GM21576 (cell line): ENCODE results near the gene OPCML.

Experiments
- ATAC-seq: cut with Tn5 transposase; IDR thresholded peaks from one replicate; pipeline ENCODE4 v1.9.1; 2021; ENCODE audit warnings: mild to moderate bottlenecking, moderate library complexity; ENCODE audit not compliant: unreplicated experiment

The OPCML gene

DNA sequence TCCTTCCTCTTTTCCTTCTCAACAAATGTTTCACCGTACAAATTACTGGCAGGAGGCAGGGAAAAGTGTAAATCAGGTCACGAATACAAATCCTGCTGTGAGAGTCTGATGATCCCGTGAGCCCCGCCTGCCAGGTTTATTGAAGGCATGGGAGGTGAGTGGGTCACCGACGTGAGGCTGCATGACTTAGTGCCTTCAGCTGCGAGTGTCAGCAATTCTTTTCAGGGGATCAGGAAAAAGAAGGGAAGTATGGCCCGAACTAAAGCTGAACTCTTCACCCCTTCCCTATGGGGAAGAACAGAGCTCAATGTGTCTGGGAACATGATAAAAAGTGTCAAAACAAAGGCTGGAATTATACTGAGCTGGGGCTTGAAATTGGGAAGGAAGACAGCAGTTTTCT is 166.2 kb downstream of the OPCML start:
- ATAC-seq: no peak

DNA sequence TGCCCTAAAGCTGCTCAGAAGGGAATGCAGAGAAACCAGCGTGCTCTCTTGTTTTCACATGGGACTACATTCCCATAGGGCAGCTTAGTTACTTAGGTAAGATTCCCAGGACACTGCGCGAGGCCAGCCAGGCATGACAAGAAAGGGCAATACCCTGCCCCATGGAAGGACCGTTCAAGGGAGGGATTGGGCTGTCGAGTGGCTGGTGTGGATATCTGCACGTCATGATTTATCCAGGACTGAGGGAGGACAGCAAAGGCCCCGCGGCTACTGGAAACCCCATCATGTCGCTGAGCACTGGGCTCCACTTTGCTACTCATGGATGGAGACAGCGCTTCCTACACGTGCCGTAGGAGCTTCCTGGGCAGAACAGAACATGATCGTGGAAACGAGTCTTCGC is 169.4 kb downstream of the OPCML start:
- no peak for ATAC-seq

- no peak for ATAC-seq
These were observed 170.1 kb downstream of the OPCML start for GRCh38 chr11:133362156-133362555.

DNA sequence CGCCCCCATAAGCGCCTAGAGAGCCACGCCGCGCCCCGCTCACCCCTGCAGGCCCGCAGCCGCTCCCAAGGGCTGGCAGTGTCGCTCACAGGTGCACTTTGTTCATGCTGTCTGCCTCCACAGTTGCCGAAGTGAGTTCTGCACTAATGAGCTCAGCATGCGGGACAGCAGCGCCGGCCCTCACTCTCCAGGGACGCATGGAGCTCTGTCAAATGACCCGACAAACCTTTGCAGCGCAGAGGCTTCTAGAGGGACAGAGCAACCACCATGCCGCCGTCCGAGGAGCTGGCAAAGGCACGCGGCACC is 170.7 kb downstream of the OPCML start:
- no peak for ATAC-seq

GRCh38 chr11:133360860-133361688 is 171.2 kb downstream of the OPCML start:
- ATAC-seq: no peak

DNA sequence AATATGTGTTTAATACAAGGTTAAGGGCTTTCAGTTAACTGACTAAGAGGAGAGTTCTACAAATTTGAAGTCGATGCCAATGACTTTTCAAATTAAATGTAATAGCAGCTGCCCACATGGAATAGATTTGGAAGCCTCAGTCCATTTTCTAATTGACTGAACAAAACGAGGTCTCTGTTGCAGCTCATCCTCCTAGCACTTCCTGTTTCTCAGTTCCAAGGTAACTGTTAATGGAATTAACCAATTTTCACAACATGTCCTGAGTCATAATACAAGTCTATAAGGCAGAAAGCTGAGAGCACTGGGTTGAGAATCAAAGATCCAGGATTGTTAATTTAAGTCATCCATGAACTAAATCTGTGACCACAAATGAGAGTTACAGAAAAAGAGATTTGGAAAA is 177.2 kb downstream of the OPCML start:
- ATAC-seq: no peak

GRCh38 chr11:133354069-133354468 is 178.2 kb downstream of the OPCML start:
- ATAC-seq: no peak

DNA sequence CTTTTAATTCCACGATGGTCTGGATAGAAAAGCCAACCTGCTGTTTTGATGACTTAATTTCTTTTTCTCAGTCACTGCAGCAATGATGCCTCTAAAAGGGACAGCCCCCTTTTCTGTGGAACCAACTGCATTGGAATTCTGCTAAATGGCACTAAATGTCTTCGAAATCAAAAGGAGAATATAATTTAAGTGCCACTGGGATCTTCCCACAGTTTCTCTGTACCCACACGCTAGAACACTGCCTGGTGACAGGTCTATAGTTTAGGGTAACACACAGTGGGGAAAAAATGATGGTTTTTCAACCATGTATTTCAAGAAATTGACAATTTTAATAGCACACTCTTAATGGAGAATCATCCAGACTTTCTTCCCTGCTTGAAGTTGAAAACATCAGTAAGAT is 182.3 kb downstream of the OPCML start:
- ATAC-seq: no peak

DNA sequence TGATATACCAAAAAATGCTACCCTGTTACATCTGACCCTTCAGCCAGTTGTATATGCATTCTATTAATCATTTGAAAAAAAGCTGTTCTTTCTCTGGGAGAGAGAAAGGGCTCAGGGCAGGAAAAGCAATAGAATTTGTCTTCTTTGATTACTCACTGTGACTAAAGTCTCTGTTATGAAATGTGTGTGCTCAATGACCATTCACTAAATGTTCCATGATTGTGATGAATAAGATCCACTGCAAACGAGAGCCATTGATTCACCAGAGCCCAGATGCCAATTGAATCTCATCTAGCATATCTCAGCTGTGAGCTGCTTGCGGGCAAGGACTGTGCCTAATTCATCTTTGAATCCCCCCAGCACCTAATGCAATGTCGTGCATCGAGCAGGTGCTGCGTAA is 184.3 kb downstream of the OPCML start:
- no peak for ATAC-seq

DNA sequence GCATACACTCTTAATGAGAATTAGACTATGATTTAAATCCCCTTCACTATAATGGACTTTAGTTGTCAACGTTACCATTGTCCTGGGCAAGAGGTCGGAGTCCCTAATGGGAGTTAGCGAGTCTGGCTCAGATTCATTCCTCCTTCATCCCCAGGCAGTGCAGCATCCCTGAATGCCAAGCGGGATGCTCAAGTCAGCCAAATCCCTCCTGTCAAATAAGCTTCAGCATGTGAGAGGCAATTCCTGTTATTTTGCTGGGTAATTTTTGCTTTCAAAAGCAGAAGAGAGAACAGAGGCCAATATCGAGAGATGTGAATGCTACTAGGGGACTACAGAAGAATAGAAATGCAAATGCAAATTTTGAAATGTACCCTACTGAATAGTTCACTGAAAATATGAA is 186.2 kb downstream of the OPCML start:
- no peak for ATAC-seq

DNA sequence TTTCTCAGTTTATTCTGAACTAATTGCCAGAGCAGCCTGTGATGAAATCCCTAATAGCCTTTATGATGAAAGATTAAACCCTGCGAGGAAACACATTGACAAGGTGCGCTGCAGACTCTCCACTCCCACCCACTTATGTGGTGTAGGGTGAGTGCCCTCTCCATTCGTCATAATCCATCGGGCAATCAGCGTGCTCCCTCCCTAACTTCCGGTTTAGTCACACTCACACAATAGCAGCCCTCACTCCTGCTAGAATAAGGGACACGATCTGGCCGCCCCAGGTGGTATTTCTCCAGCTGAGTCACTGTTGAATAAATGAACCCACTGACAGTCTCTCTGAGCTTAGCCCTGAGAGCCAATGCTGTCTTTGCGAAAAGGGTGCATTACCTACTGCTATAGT is 188.3 kb downstream of the OPCML start:
- ATAC-seq: no peak

GRCh38 chr11:133339495-133340140 is 192.7 kb downstream of the OPCML start:
- ATAC-seq: no peak

DNA sequence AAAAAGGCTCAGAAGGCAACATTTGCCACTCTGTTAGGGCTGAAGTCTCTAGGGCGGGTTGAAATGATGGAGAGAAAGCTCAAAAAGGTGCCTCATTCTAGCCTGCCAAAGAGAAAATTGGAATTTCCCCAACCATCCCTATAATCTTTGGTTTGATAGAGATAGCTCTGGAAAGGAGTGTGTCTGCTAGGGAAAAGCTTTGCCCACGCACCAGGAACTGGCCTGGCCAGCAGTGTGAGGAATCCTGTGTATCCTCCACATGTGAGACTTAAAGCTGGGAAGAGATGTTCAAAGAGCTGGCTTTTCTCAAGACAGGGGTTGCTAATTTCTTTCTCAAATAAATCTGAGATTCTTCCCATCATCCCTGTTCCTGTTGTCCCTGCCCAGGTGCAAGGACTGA is 193.7 kb downstream of the OPCML start:
- no peak for ATAC-seq

DNA sequence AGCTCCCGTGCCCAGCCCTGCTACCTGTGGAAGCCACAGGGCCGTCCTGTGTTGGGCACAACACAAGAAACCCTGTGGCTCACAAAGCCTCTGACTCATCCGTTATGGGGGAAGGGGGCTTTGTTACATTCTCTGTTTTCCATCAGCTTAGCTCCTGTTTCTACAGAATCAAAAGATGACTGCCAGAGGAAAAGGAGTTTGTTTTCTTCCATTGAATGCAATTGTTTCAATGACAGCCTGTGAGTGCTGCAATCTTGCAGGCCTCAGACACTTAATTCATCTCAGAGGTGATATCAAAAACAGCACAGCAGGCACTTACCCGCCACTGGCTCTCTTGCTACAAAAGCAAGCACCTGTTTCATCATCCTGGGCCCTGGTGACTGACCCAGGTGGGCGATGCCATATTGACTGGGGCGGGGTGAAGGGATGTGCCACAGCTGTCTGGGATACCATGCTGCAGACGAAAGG is 194.3 kb downstream of the OPCML start:
- ATAC-seq: no peak

DNA sequence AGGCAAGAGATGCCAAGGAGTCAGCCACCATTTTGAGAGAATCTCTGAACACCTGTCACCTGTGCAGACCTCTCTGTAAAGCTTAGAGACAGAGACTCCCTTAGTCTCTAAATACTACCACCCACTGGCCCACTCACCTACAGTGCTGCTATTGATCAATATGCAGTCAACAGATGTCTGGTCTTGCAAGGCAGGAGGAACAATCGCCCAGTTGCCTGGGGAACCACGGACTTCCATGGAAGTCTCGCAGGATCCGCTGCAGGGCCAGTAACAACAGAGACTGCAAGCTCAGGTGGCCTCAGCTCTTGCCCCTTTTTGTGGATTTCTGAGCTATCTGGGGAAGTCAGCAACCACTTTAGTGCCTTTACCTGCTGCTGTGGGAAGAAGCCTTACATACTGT is 195.1 kb downstream of the OPCML start:
- ATAC-seq: no peak

DNA sequence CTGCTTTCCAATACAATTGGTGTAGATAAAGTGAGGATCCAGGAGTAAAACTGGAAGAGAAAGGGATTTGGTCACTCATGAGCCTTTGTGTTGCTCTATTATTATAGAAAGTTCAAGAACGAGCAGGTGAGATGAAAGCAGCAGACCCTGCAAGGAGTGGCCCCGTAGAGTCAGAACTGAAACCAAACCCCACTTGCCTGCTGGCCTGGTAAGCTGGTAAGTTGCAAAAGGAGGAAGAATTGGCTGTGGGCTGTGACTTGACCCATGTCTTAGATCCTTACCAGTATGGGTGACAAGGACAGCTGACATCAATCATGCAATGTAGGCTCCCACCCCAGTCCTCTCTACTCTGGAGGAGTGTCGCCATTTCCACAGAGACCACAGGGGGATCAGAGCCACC is 201.3 kb downstream of the OPCML start:
- no peak for ATAC-seq

DNA sequence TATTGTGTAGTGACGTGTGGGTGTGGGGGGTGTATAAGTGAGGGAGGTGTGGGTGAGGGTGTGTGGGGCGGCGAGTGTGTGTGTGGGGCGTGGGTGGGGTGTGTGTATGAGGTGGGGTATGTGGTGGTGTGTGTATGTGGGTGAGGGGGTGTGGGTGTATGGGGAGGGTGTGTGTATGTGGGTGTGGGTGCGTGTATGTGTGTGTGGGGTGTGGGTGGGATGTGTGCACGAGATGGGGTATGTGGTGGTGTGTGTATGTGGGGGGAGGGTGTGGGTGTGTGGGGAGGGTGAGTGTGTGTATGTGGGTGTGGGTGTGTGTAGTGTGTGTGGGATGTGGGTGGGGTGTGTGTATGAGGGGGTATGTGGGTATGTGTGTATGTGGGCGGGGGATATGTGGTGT is 205.5 kb downstream of the OPCML start:
- ATAC-seq: no peak

GRCh38 chr11:133326332-133326731 is 206.0 kb downstream of the OPCML start:
- ATAC-seq: no peak

GRCh38 chr11:133325711-133326110 is 206.6 kb downstream of the OPCML start:
- no peak for ATAC-seq

- no peak for ATAC-seq
These were observed 208.9 kb downstream of the OPCML start for GRCh38 chr11:133323354-133323753.

DNA sequence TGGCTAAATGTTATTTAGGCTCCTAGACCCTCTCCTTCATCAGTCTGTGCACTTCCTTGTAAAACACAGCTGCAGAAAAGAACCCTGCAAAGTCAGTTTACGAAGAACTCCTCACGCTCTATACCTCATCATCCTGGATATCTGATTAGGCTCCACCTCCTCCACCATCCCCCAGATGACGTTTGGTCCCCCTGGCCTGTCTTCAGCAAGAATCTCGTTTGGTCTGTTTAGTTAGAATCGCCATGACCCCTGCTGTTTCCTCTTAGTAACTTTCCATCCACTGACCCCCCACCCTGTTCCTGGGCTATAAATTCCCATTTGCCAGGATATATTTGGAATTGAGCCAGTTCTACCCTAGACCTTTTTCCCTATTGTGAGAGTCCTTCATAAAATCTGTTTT is 214.1 kb downstream of the OPCML start:
- ATAC-seq: no peak

- no peak for ATAC-seq
These were observed 221.1 kb downstream of the OPCML start for GRCh38 chr11:133311230-133311629.

- ATAC-seq: no peak
These were observed 226.3 kb downstream of the OPCML start for GRCh38 chr11:133306019-133306418.
